Kidney (tissue), 14 donors: Measurements from ENCODE around the gene CRYBG2. TPM values are rescaled to one million over a fixed set of nuclear protein-coding genes. Genes with fewer than 3 reads are reported as not detected.

ENCODE experiments used
- DNase-seq, 5 donors: peaks; one replicate each; pipeline ENCODE4 v3.0.0-alpha.2; 2013 to 2020
- FAIRE-seq: peaks from 2 replicates; lab custom pipeline; 2012; peaks lifted over from hg19 to GRCh38; lab: Jason Lieb, UNC
- H3K27ac ChIP-seq, 2 donors: one replicate each; pipeline ENCODE4 v1.7.0; 2013; ENCODE audit warnings: low read depth in 2 of 2, low read length in 2 of 2, inconsistent platforms in 1 of 2
- H3K27me3 ChIP-seq: one replicate; pipeline ENCODE4 v1.7.1; 2013; ENCODE audit warnings: low read length, inconsistent platforms; ENCODE audit not compliant: control insufficient read depth, insufficient read depth
- H3K36me3 ChIP-seq, 3 donors: one replicate each; pipeline versions ENCODE4 v1.7.0 to v1.7.1; 2013; ENCODE audit warnings: low read length in 3 of 3, control low read depth in 1 of 3, inconsistent platforms in 1 of 3; ENCODE audit not compliant: insufficient read depth in 3 of 3, control insufficient read depth in 2 of 3
- H3K4me1 ChIP-seq, 3 donors: one replicate each; pipeline versions ENCODE4 v1.7.0 to v1.7.1; 2013; ENCODE audit warnings: low read length in 3 of 3, inconsistent platforms in 1 of 3, low read depth in 1 of 3; ENCODE audit not compliant: control insufficient read depth in 2 of 3, insufficient read depth in 2 of 3
- H3K4me3 ChIP-seq, 3 donors: one replicate each; pipeline versions ENCODE4 v1.7.0 to v1.8.1; 2013; ENCODE audit warnings: low read length in 3 of 3, control low read depth in 1 of 3, inconsistent platforms in 1 of 3
- H3K9ac ChIP-seq, 3 donors: one replicate each; pipeline versions ENCODE4 v1.7.0 to v1.7.1; 2013; ENCODE audit warnings: low read length in 3 of 3, control low read depth in 1 of 3, inconsistent platforms in 1 of 3
- H3K9me3 ChIP-seq, 3 donors: one replicate each; pipeline versions ENCODE4 v1.7.0 to v1.7.1; 2013; ENCODE audit warnings: low read length in 3 of 3, control low read depth in 1 of 3, inconsistent platforms in 1 of 3; ENCODE audit not compliant: control insufficient read depth in 2 of 3, insufficient read depth in 1 of 3
- intact Hi-C: fragments of 100-400 bp; cut with DNase I; formaldehyde crosslinking; loops from one replicate; pipeline ENCODE4 v1.11.1; 2022
- polyA plus RNA-seq: library from polyadenylated mRNA; stranded (reverse); fragments of 350-450 nt; fragmentation: Illumina TruSeq; extraction: RNeasy Lipid Tissue Mini Kit (QIAGEN cat#74804); gene quantifications from one replicate; pipeline ENCODE4 v1.2.3, GENCODE V29; 2014; ENCODE audit warnings: low read depth, low replicate concordance; ENCODE audit not compliant: insufficient read depth
- total RNA-seq: library from RNA; stranded (reverse); fragmentation: NEBNext Ultra II Directional; extraction: Animal tissue kit (Norgen Biotek cat#: 25700); gene quantifications from one replicate; pipeline ENCODE4 v1.2.1, GENCODE V29; 2021
- TF ChIP-seq, protein P1 (sequence below): IDR thresholded peaks from 3 replicates; pipeline ENCODE4 v1.5.1; 2012; ENCODE audit warnings: mild to moderate bottlenecking, moderate library complexity, borderline replicate concordance; ENCODE audit not compliant: insufficient read depth; ENCODE audit errors: extremely low read depth
- donor health status: control.
- donor health status: control.
- donor health status: control.
- donor health status: control.
- donor health status: control.
- donor health status: DM: yes; HTN: yes; CAD: no.
- donor health status: Normal renal cell carcinoma (clear cell type).

CRYBG2 gene
- total and polyA plus RNA-seq, 2 donors from 2014 or later: 2.2 TPM; not detected in 1

- no peaks in the 10 kb centered on the region for H3K36me3 ChIP-seq
- peaks cover 0 to 6% (median 0%) of the 10 kb centered on the region in 3 donors for H3K4me1 ChIP-seq
- FAIRE-seq: no peak
- TF ChIP-seq, protein P1, sequence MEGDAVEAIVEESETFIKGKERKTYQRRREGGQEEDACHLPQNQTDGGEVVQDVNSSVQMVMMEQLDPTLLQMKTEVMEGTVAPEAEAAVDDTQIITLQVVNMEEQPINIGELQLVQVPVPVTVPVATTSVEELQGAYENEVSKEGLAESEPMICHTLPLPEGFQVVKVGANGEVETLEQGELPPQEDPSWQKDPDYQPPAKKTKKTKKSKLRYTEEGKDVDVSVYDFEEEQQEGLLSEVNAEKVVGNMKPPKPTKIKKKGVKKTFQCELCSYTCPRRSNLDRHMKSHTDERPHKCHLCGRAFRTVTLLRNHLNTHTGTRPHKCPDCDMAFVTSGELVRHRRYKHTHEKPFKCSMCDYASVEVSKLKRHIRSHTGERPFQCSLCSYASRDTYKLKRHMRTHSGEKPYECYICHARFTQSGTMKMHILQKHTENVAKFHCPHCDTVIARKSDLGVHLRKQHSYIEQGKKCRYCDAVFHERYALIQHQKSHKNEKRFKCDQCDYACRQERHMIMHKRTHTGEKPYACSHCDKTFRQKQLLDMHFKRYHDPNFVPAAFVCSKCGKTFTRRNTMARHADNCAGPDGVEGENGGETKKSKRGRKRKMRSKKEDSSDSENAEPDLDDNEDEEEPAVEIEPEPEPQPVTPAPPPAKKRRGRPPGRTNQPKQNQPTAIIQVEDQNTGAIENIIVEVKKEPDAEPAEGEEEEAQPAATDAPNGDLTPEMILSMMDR: no peak
- H3K9ac ChIP-seq: no peak overlapping the region
- H3K9me3 ChIP-seq: no peaks in the 10 kb centered on the region
- peak in 1 of 5 donors; percentile 10 for DNase-seq
- no peak overlapping the region for H3K27ac ChIP-seq
- H3K4me3 ChIP-seq: no peak overlapping the region
- no peaks in the 10 kb centered on the region for H3K27me3 ChIP-seq
- intact Hi-C loops: no loop called here
These were observed 67.9 kb downstream of the CRYBG2 start for GRCh38 chr1:26286064-26286416.

- H3K27me3 ChIP-seq: no peaks in the 10 kb centered on the region
- H3K4me1 ChIP-seq: peaks cover 0 to 10% (median 0%) of the 10 kb centered on the region in 3 donors
- H3K9me3 ChIP-seq: no peaks in the 10 kb centered on the region
- intact Hi-C loops: no loop called here
- TF ChIP-seq, protein P1: no peak
- H3K4me3 ChIP-seq: no peak overlapping the region
- no peaks in the 10 kb centered on the region for H3K36me3 ChIP-seq
- H3K27ac ChIP-seq: no peak overlapping the region
- peak in 1 of 5 donors; percentile 61 for DNase-seq
- no peak for FAIRE-seq
- H3K9ac ChIP-seq: no peak overlapping the region
These were observed 68.4 kb downstream of the CRYBG2 start for GRCh38 chr1:26285366-26286063.

- intact Hi-C loops: no loop called here
These were observed 69.2 kb downstream of the CRYBG2 start for GRCh38 chr1:26284597-26285347.

More at GRCh38 chr1:26284597-26285347, 69.2 kb downstream of the CRYBG2 start:
- no peak overlapping the region for H3K27ac ChIP-seq
- H3K27me3 ChIP-seq: no peaks in the 10 kb centered on the region
- FAIRE-seq: no peak
- H3K4me3 ChIP-seq: no peak overlapping the region
- peaks cover 0 to 11% (median 0%) of the 10 kb centered on the region in 3 donors for H3K4me1 ChIP-seq
- TF ChIP-seq, protein P1: peak; percentile 57
- H3K9ac ChIP-seq: no peak overlapping the region
- no peaks in the 10 kb centered on the region for H3K9me3 ChIP-seq
- H3K36me3 ChIP-seq: no peaks in the 10 kb centered on the region
- DNase-seq: peak in 1 of 5 donors; percentile 90
